GM21381 (cell line): Measurements from ENCODE around the gene XCR1.

ENCODE experiments used
- ATAC-seq: cut with Tn5 transposase; IDR thresholded peaks from one replicate; pipeline ENCODE4 v1.9.1; 2021; ENCODE audit warnings: mild to moderate bottlenecking, moderate library complexity; ENCODE audit not compliant: unreplicated experiment

XCR1 gene

GRCh38 chr3:45984331-45985312 is 42.7 kb downstream of the XCR1 start:
- no peak for ATAC-seq

- no peak for ATAC-seq
Observed at GRCh38 chr3:45983770-45984169, 43.5 kb downstream of the XCR1 start.

- no peak for ATAC-seq
Observed at GRCh38 chr3:45981346-45982074, 45.8 kb downstream of the XCR1 start.

GRCh38 chr3:45980819-45981218 is 46.5 kb downstream of the XCR1 start:
- ATAC-seq = no peak

- no peak for ATAC-seq
Observed at GRCh38 chr3:45980229-45980813, 47.0 kb downstream of the XCR1 start.

- ATAC-seq = no peak
Observed at GRCh38 chr3:45979378-45979777, 47.9 kb downstream of the XCR1 start.

- no peak for ATAC-seq
Observed at GRCh38 chr3:45978006-45978761, 49.1 kb downstream of the XCR1 start.

GRCh38 chr3:45976191-45977091 is 50.8 kb downstream of the XCR1 start:
- no peak for ATAC-seq

GRCh38 chr3:45975686-45976085 is 51.6 kb downstream of the XCR1 start:
- no peak for ATAC-seq

- ATAC-seq = no peak
Observed at GRCh38 chr3:45974686-45975085, 52.6 kb downstream of the XCR1 start.

- no peak for ATAC-seq
Observed at GRCh38 chr3:45972534-45973402, 54.5 kb downstream of the XCR1 start.

- no peak for ATAC-seq
Observed at GRCh38 chr3:45969953-45970352, 57.3 kb downstream of the XCR1 start.

GRCh38 chr3:45969116-45969515 is 58.2 kb downstream of the XCR1 start:
- no peak for ATAC-seq

- ATAC-seq = no peak
Observed at GRCh38 chr3:45968706-45969105, 58.6 kb downstream of the XCR1 start.

- no peak for ATAC-seq
Observed at GRCh38 chr3:45968149-45968548, 59.1 kb downstream of the XCR1 start.

- no peak for ATAC-seq
Observed at GRCh38 chr3:45967724-45968123, 59.6 kb downstream of the XCR1 start.
